ENCODE data around the gene SNX19. TPM values are rescaled to one million over a fixed set of nuclear protein-coding genes. Genes with fewer than 3 reads are reported as not detected.

SNX19 gene
- total RNA-seq, 1 donor from 2014 or later = 45.6 TPM

DNA sequence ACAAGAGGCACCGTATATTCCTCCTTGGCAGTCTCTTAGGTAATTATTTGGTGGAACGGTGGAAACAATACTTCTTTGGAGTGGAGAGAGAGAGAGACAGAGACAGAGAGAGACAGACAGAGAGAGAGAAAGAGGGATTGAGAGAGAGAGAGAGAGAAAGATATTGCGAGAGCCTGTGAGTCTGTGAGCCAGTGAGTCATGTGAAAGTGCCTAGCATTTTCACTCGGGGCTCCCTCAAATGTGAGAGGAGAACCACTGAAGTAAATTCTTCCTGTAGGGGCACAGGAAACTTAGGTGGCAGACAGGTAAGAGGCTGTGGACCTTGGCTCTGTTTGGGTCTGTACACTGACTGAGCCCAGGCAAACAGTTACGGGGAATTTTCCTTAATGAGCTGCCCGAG is 31.6 kb upstream of the SNX19 start:
- peaks cover 3% of the 10 kb centered on the region for H3K9me3 Mint-ChIP-seq (ENCODE audit: unreplicated experiment)
- no peak overlapping the region for H3K27ac Mint-ChIP-seq (ENCODE audit: unreplicated experiment)
- FAIRE-seq (no peak), DNase-seq (ENCODE audit: low read depth) (no peak)
- H3K4me3 Mint-ChIP-seq (ENCODE audit: unreplicated experiment) = no peak overlapping the region
- no peak overlapping the region for H3K27ac ChIP-seq (ENCODE audit: low read depth, low read length)
- H4K20me1 ChIP-seq (ENCODE audit: insufficient read depth, low read length) = no peaks in the 10 kb centered on the region
- no peaks in the 10 kb centered on the region for H3K79me2 ChIP-seq (ENCODE audit: insufficient read depth, low read length)
- no peak for TF ChIP-seq EZH2 (IDR thresholded peaks at IDR 0.05; ENCODE audit: insufficient read depth, low read length)
- TF ChIP-seq, protein P1, sequence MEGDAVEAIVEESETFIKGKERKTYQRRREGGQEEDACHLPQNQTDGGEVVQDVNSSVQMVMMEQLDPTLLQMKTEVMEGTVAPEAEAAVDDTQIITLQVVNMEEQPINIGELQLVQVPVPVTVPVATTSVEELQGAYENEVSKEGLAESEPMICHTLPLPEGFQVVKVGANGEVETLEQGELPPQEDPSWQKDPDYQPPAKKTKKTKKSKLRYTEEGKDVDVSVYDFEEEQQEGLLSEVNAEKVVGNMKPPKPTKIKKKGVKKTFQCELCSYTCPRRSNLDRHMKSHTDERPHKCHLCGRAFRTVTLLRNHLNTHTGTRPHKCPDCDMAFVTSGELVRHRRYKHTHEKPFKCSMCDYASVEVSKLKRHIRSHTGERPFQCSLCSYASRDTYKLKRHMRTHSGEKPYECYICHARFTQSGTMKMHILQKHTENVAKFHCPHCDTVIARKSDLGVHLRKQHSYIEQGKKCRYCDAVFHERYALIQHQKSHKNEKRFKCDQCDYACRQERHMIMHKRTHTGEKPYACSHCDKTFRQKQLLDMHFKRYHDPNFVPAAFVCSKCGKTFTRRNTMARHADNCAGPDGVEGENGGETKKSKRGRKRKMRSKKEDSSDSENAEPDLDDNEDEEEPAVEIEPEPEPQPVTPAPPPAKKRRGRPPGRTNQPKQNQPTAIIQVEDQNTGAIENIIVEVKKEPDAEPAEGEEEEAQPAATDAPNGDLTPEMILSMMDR (IDR thresholded peaks at IDR 0.05; ENCODE audit: insufficient read depth, low read depth, low read length) = no peak
- H3K4me1 Mint-ChIP-seq (ENCODE audit: low read depth, unreplicated experiment) = peaks cover 9% of the 10 kb centered on the region
- H3K4me1 ChIP-seq (ENCODE audit: insufficient read depth, low read length) = peaks cover 14% of the 10 kb centered on the region
- H3K36me3 Mint-ChIP-seq (ENCODE audit: low read depth, unreplicated experiment) = no peaks in the 10 kb centered on the region
- H2AFZ ChIP-seq (ENCODE audit: low read depth, low read length) = no peak overlapping the region
- no peak overlapping the region for H3K9ac ChIP-seq (ENCODE audit: low read length)
- no peaks in the 10 kb centered on the region for H3K36me3 ChIP-seq (ENCODE audit: insufficient read depth, low read length)
- H3K9me3 ChIP-seq (ENCODE audit: insufficient read depth, low read depth, low read length) = no peaks in the 10 kb centered on the region
- no peaks in the 10 kb centered on the region for H3K27me3 ChIP-seq (ENCODE audit: insufficient read depth, low read length)
- H3K4me3 ChIP-seq (ENCODE audit: insufficient read depth, low read depth, low read length) = no peak overlapping the region
- H3K4me2 ChIP-seq (ENCODE audit: low read length) = no peak overlapping the region
- peaks cover 4% of the 10 kb centered on the region for H3K27me3 Mint-ChIP-seq (ENCODE audit: low read depth, unreplicated experiment)

DNA sequence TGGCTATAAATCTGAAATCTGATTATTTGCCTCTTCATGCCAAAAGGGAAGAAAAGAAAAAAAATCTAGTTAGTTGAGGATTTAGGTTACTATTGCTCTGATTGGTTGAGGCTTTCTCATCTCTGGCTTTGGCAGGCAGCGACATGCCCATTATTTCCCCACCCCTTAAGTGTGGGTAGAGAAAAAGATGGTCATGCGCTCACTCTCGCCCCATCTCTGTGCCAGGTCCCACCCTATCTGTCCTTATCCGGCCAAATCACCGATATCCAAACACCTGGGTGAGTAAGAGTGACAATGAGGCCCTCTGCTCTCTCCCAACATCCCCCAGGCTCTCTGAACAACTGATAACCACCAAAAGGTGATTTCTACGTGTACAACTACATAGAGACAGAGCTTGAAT is 31.2 kb upstream of the SNX19 start:
- Mint-ChIP-seq H3K4me1 (ENCODE audit: low read depth, unreplicated experiment) (peaks cover 9% of the 10 kb centered on the region), H3K9me3 (ENCODE audit: unreplicated experiment) (peaks cover 3% of the 10 kb centered on the region), H3K4me3 (ENCODE audit: unreplicated experiment) (no peak overlapping the region), H3K36me3 (ENCODE audit: low read depth, unreplicated experiment) (no peaks in the 10 kb centered on the region), H3K27ac (ENCODE audit: unreplicated experiment) (no peak overlapping the region), H3K27me3 (ENCODE audit: low read depth, unreplicated experiment) (peaks cover 4% of the 10 kb centered on the region)
- peaks cover 14% of the 10 kb centered on the region for H3K4me1 ChIP-seq (ENCODE audit: insufficient read depth, low read length)
- H3K9ac ChIP-seq (ENCODE audit: low read length) = no peak overlapping the region
- H3K36me3 ChIP-seq (ENCODE audit: insufficient read depth, low read length) = no peaks in the 10 kb centered on the region
- no peak overlapping the region for H3K27ac ChIP-seq (ENCODE audit: low read depth, low read length)
- no peaks in the 10 kb centered on the region for H3K79me2 ChIP-seq (ENCODE audit: insufficient read depth, low read length)
- no peaks in the 10 kb centered on the region for H4K20me1 ChIP-seq (ENCODE audit: insufficient read depth, low read length)
- no peak overlapping the region for H3K4me3 ChIP-seq (ENCODE audit: insufficient read depth, low read depth, low read length)
- no peak for TF ChIP-seq EZH2 (IDR thresholded peaks at IDR 0.05; ENCODE audit: insufficient read depth, low read length)
- TF ChIP-seq, protein P1 (IDR thresholded peaks at IDR 0.05; ENCODE audit: insufficient read depth, low read depth, low read length) = no peak
- DNase-seq (ENCODE audit: low read depth) = no peak
- H3K9me3 ChIP-seq (ENCODE audit: insufficient read depth, low read depth, low read length) = no peaks in the 10 kb centered on the region
- FAIRE-seq = no peak
- no peak overlapping the region for H3K4me2 ChIP-seq (ENCODE audit: low read length)
- no peak overlapping the region for H2AFZ ChIP-seq (ENCODE audit: low read depth, low read length)
- H3K27me3 ChIP-seq (ENCODE audit: insufficient read depth, low read length) = no peaks in the 10 kb centered on the region

DNA sequence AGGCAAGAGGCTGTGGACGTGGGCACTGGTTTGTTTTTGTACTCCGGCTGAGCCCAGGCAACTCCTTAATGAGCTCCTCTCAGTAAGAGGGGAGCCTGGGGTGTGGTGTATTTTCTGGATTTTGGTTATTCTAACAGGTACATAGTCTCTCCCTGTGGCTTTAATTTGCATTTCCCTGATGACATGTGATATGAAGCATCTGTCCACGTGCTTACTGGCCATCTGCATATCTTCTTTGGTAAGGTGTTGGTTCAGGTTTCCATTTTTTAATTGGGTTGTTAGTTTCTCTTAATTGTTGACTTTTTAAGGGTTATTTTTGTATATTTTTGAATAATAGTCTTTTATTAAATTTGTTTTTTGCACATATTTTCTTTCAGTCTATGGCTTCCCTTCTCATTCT is 30.8 kb upstream of the SNX19 start:
- no peaks in the 10 kb centered on the region for H3K36me3 Mint-ChIP-seq (ENCODE audit: low read depth, unreplicated experiment)
- peaks cover 9% of the 10 kb centered on the region for H3K4me1 Mint-ChIP-seq (ENCODE audit: low read depth, unreplicated experiment)
- Histone ChIP-seq H3K27me3 (ENCODE audit: insufficient read depth, low read length) (no peaks in the 10 kb centered on the region), H4K20me1 (ENCODE audit: insufficient read depth, low read length) (no peaks in the 10 kb centered on the region), H3K4me2 (ENCODE audit: low read length) (no peak overlapping the region), H3K9me3 (ENCODE audit: insufficient read depth, low read depth, low read length) (no peaks in the 10 kb centered on the region), H3K79me2 (ENCODE audit: insufficient read depth, low read length) (no peaks in the 10 kb centered on the region), H3K4me3 (ENCODE audit: insufficient read depth, low read depth, low read length) (no peak overlapping the region), H3K36me3 (ENCODE audit: insufficient read depth, low read length) (no peaks in the 10 kb centered on the region), H3K27ac (ENCODE audit: low read depth, low read length) (no peak overlapping the region), H3K4me1 (ENCODE audit: insufficient read depth, low read length) (peaks cover 14% of the 10 kb centered on the region), H3K9ac (ENCODE audit: low read length) (no peak overlapping the region), H2AFZ (ENCODE audit: low read depth, low read length) (no peak overlapping the region)
- H3K4me3 Mint-ChIP-seq (ENCODE audit: unreplicated experiment) = no peak overlapping the region
- FAIRE-seq (no peak), DNase-seq (ENCODE audit: low read depth) (no peak)
- peaks cover 4% of the 10 kb centered on the region for H3K27me3 Mint-ChIP-seq (ENCODE audit: low read depth, unreplicated experiment)
- H3K27ac Mint-ChIP-seq (ENCODE audit: unreplicated experiment) = no peak overlapping the region
- peaks cover 3% of the 10 kb centered on the region for H3K9me3 Mint-ChIP-seq (ENCODE audit: unreplicated experiment)
- no peak for TF ChIP-seq EZH2 (IDR thresholded peaks at IDR 0.05; ENCODE audit: insufficient read depth, low read length)
- TF ChIP-seq, protein P1 (IDR thresholded peaks at IDR 0.05; ENCODE audit: insufficient read depth, low read depth, low read length) = no peak

All from astrocyte (in vitro differentiated cells and primary cell).